CD14-positive monocyte (primary cell): ENCODE measurements around the gene BRCA2. TPM values are rescaled to one million over a fixed set of nuclear protein-coding genes. Genes with fewer than 3 reads are reported as not detected.

Source experiments
- DNase-seq, 3 donors: peaks; one replicate each; pipeline ENCODE4 v3.0.0-alpha.2; 2011 to 2022
- H2AFZ ChIP-seq: 2 replicates; pipeline ENCODE4 v1.6.0; 2012; ENCODE audit warnings: mild to moderate bottlenecking, low read depth, low read length, inconsistent platforms; ENCODE audit not compliant: insufficient read depth, poor library complexity, severe bottlenecking
- H3K27ac ChIP-seq, 2 donors: 1 replicate in 1 of 2; 2 replicates in 1 of 2; pipeline ENCODE4 v1.5.1; 2012 to 2013; ENCODE audit warnings: low read length in 2 of 2, control low read depth in 1 of 2, inconsistent platforms in 1 of 2, low read depth in 1 of 2, mild to moderate bottlenecking in 1 of 2
- H3K27me3 ChIP-seq, 2 donors: one replicate each; pipeline versions ENCODE4 v1.6.0 to v1.6.1; 2011 to 2013; ENCODE audit warnings: low read length in 2 of 2; ENCODE audit not compliant: control insufficient read depth in 2 of 2, insufficient read depth in 2 of 2
- H3K36me3 ChIP-seq, 2 donors: replicated peaks in 1 of 2; 1 replicate in 1 of 2; 2 replicates in 1 of 2; pipeline versions ENCODE4 v1.5.1 to v1.6.1; 2012 to 2013; ENCODE audit warnings: low read length in 2 of 2, control low read depth in 1 of 2, inconsistent platforms in 1 of 2, mild to moderate bottlenecking in 1 of 2; ENCODE audit not compliant: insufficient read depth in 2 of 2, control insufficient read depth in 1 of 2
- H3K4me1 ChIP-seq, 2 donors: 1 replicate in 1 of 2; 2 replicates in 1 of 2; pipeline versions ENCODE4 v1.5.1 to v1.6.1; 2012 to 2013; ENCODE audit warnings: low read length in 2 of 2, control low read depth in 1 of 2, inconsistent platforms in 1 of 2, mild to moderate bottlenecking in 1 of 2, moderate library complexity in 1 of 2; ENCODE audit not compliant: insufficient read depth in 2 of 2, control insufficient read depth in 1 of 2
- H3K4me2 ChIP-seq: replicated peaks from 2 replicates; pipeline ENCODE3; 2012; ENCODE audit warnings: low read length, moderate library complexity, mild to moderate bottlenecking; ENCODE audit not compliant: poor library complexity, severe bottlenecking; ENCODE audit errors: extremely low read depth
- H3K4me3 ChIP-seq, 3 experiments: fragments of 200-600 bp in 1 of 3; sonication (generic) in 1 of 3; replicated peaks in 1 of 3; 1 replicate in 2 of 3; 2 replicates in 1 of 3; pipeline ENCODE4 v1.5.1; 2011 to 2013; ENCODE audit warnings: low read length in 3 of 3, mild to moderate bottlenecking in 3 of 3, control low read depth in 2 of 3, low read depth in 2 of 3, inconsistent platforms in 1 of 3, moderate library complexity in 1 of 3
- H3K79me2 ChIP-seq: 2 replicates; pipeline ENCODE4 v1.6.0; 2012; ENCODE audit warnings: mild to moderate bottlenecking, control low read depth, inconsistent platforms, low read length, moderate library complexity; ENCODE audit not compliant: insufficient read depth
- H3K9ac ChIP-seq: 2 replicates; pipeline ENCODE4 v1.6.0; 2017; ENCODE audit warnings: low read length, mild to moderate bottlenecking; ENCODE audit not compliant: insufficient read depth, poor library complexity, severe bottlenecking
- H3K9me3 ChIP-seq, 2 donors: replicated peaks in 1 of 2; 1 replicate in 1 of 2; 2 replicates in 1 of 2; pipeline versions ENCODE4 v1.5.1 to v1.6.1; 2012 to 2013; ENCODE audit warnings: low read length in 2 of 2, control low read depth in 1 of 2; ENCODE audit not compliant: control insufficient read depth in 1 of 2, insufficient read depth in 1 of 2
- H4K20me1 ChIP-seq: 2 replicates; pipeline ENCODE4 v1.6.0; 2012; ENCODE audit warnings: mild to moderate bottlenecking, low read length, control low read depth, moderate library complexity; ENCODE audit not compliant: insufficient read depth
- H3K27ac Mint-ChIP-seq, 7 donors: one replicate each; pipeline ENCODE4 v1.8.0; 2020; ENCODE audit warnings: mild to moderate bottlenecking in 7 of 7, mixed read lengths in 7 of 7, moderate library complexity in 6 of 7, inconsistent platforms in 2 of 7
- H3K27me3 Mint-ChIP-seq, 3 donors: one replicate each; pipeline ENCODE4 v1.8.0; 2021 to 2022; ENCODE audit warnings: low read depth in 3 of 3, mild to moderate bottlenecking in 3 of 3, mixed read lengths in 3 of 3, moderate library complexity in 3 of 3, inconsistent platforms in 1 of 3
- H3K36me3 Mint-ChIP-seq, 2 donors: one replicate each; pipeline ENCODE4 v1.8.0; 2020; ENCODE audit warnings: mixed read lengths in 2 of 2, inconsistent platforms in 1 of 2, mild to moderate bottlenecking in 1 of 2
- H3K4me1 Mint-ChIP-seq: one replicate; pipeline ENCODE4 v1.8.0; 2020; ENCODE audit warnings: mild to moderate bottlenecking, mixed read lengths
- H3K4me3 Mint-ChIP-seq, 2 donors: one replicate each; pipeline ENCODE4 v1.8.0; 2020; ENCODE audit warnings: mild to moderate bottlenecking in 2 of 2, mixed read lengths in 2 of 2, moderate library complexity in 1 of 2
- H3K9me3 Mint-ChIP-seq, 7 donors: one replicate each; pipeline ENCODE4 v1.8.0; 2020 to 2022; ENCODE audit warnings: mixed read lengths in 7 of 7, mild to moderate bottlenecking in 6 of 7, moderate library complexity in 6 of 7, inconsistent platforms in 2 of 7
- WGBS: methylation state at CpG from one replicate; pipeline ENCODE4 v1.1.5; 2013; ENCODE audit warnings: missing lambda C conversion rate; ENCODE audit not compliant: insufficient coverage; 5-methylcytosine and 5-hydroxymethylcytosine counted together
- intact Hi-C, 2 donors: fragments of 100-400 bp; cut with micrococcal nuclease; formaldehyde crosslinking; loops; one replicate each; pipeline versions ENCODE4 v1.15.0 to v1.15.1; 2023
- polyA plus RNA-seq, 3 donors: library from polyadenylated mRNA; depleted of rRNA in 1 of 3; unstranded in 2 of 3; stranded (reverse) in 1 of 3; fragments of 300-500 nt in 2 of 3; fragments of >200 nt in 1 of 3; fragmentation: Illumina TruSeq in 2 of 3; gene quantifications; 1 replicate in 2 of 3; 2 replicates in 1 of 3; pipeline ENCODE4 v1.2.3, GENCODE V29; 2012 to 2021
- TF ChIP-seq, protein P1 (sequence below): fragments of 200-600 bp; IDR thresholded peaks from one replicate; pipeline ENCODE4 v1.8.0; 2022; ENCODE audit warnings: antibody characterized with exemption, mild to moderate bottlenecking

The BRCA2 gene
- polyA plus RNA-seq, 3 donors = 0.32 to 0.36 (median 0.36) TPM

DNA sequence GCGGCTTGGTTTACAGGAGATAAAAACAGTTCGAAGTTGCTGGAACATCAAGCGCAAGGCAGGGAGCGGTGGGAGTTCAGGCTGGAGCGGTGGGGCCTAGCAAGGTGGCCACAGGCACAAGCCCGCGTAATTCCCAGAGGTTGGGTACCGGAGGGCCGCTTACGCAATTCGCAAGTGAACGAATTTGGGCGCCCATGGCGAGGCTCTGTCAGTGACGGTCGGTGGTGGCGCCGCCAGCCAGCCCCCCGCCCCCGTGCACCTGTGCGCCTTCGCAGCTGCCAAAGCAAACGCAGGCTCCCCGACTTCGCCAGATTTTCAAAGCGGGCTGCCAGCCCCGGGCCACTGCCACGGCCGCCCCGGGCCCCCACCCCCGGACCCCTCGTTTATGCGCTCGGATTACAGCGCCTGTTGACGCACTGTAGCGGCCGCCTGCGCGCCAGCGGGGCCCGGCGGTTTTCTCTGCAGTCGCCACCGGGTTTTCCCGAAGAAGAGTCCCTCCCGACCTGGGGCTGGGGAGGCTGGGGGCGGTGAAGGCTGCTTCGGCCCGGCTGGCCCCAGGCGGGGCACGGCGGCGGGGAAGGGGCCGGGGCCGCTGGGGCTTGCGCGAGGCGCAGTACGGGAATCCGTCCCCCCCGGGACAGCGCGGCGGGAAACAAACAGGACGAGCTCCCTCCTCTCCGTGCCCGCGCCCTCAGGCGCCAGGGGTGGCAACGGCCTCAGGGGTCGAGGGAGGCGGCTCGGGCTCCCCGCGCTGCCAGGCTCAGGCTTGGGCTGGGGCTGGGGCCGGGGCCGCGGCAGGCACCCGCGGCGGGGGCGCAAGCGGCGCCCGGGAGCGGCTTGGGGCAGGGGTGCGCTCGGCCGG, 111.9 kb downstream of the BRCA2 start:
- Histone ChIP-seq H2AFZ (peak overlapping the region; percentile 80), H3K36me3 (peaks cover 0 to 7% of the 10 kb centered on the region in 2 donors), H3K9me3 (no peaks in the 10 kb centered on the region), H3K79me2 (peaks cover 54% of the 10 kb centered on the region), H3K27me3 (no peaks in the 10 kb centered on the region), H3K4me2 (peak overlapping the region; percentile 88), H3K27ac (peak overlapping the region; percentile 95 to 96), H3K4me3 (peak overlapping the region; percentile 70 to 100 (median 81)), H4K20me1 (peaks cover 31% of the 10 kb centered on the region), H3K9ac (peak overlapping the region; percentile 93), H3K4me1 (peaks cover 44 to 52% of the 10 kb centered on the region in 2 donors)
- peaks cover 0 to 3% (median 0%) of the 10 kb centered on the region in 7 donors for H3K9me3 Mint-ChIP-seq
- WGBS = under 1% methylated on average over 89 of the region's 90 CpGs
- peaks cover 0 to 3% (median 2%) of the 10 kb centered on the region in 3 donors for H3K27me3 Mint-ChIP-seq
- TF ChIP-seq, protein P1, sequence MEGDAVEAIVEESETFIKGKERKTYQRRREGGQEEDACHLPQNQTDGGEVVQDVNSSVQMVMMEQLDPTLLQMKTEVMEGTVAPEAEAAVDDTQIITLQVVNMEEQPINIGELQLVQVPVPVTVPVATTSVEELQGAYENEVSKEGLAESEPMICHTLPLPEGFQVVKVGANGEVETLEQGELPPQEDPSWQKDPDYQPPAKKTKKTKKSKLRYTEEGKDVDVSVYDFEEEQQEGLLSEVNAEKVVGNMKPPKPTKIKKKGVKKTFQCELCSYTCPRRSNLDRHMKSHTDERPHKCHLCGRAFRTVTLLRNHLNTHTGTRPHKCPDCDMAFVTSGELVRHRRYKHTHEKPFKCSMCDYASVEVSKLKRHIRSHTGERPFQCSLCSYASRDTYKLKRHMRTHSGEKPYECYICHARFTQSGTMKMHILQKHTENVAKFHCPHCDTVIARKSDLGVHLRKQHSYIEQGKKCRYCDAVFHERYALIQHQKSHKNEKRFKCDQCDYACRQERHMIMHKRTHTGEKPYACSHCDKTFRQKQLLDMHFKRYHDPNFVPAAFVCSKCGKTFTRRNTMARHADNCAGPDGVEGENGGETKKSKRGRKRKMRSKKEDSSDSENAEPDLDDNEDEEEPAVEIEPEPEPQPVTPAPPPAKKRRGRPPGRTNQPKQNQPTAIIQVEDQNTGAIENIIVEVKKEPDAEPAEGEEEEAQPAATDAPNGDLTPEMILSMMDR = no peak
- DNase-seq = peak in 2 of 3 donors; percentile 21 to 51
- intact Hi-C loops = loop anchor here (5.0 to 10.0 kb wide), 3 partner anchors 110 to 115 kb away; partner anchors contain the start of genes BRCA2 (in 1 of the 2), N4BP2L2 (in 1 of the 2) and ZAR1L (in 1 of the 2)
- peaks cover 11 to 13% of the 10 kb centered on the region in 2 donors for H3K36me3 Mint-ChIP-seq
- H3K27ac Mint-ChIP-seq = peak overlapping the region; percentile 97 to 99 (median 98)
- peak overlapping the region; percentile 96 to 97 for H3K4me3 Mint-ChIP-seq
- H3K4me1 Mint-ChIP-seq = peaks cover 49% of the 10 kb centered on the region

DNA sequence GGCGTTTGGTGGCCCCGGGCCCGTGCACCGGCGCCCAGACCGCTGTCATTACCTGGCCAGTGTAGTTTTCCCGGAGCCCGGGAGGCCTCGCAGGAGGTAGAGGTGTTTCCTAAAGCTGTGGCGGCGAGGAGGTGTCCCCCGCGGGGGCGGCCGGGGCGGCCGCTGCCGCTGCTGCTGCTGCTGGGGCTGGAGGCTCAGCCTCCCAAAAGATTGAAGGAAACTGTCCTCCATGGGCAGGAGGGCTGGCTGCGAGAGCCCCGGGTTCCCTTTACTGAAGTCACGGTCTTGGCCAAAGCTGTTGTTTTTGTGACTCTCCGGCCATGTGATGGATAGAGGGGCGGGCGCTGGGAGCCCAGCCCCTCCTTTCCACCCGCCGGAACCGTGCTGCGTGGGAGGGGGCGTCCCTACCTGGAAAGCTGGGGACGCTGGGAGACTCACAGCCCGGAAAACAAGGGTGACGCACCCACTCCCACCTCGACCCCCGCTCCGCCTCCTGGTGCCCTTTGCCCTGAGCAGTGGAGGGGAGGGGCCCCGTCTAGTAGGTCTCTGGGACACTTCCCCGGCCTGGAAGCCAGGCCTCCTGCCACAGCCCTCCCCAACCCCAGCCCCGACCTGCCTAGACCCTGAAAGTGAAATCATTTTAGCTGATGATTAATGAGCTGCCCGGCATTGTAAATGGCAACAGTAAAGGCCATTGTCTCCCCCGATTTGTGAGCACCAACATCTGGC, 112.7 kb downstream of the BRCA2 start, which contains the start of gene N4BP2L1:
N4BP2L1 (minus strand) TSS at position 279 of the 729 bp plus-strand sequence; CDS start at position 231, 48 bp downstream.
- TF ChIP-seq, protein P1 = no peak
- H3K4me1 ChIP-seq = peaks cover 44 to 52% of the 10 kb centered on the region in 2 donors
- peaks cover 0 to 3% (median 0%) of the 10 kb centered on the region in 7 donors for H3K9me3 Mint-ChIP-seq
- under 1% methylated on average over 29 of the region's 40 CpGs for WGBS
- intact Hi-C loops = loop anchor here (5.0 to 10.0 kb wide), 3 partner anchors 109 to 116 kb away; partner anchors contain the start of genes BRCA2 (in 1 of the 2), N4BP2L2 (in 1 of the 2) and ZAR1L (in 1 of the 2)
- peak within 1 kb of the TSS; percentile 88 for H3K4me2 ChIP-seq
- peak within 1 kb of the TSS; percentile 70 to 100 (median 81) for H3K4me3 ChIP-seq
- H3K27me3 ChIP-seq = no peaks in the 10 kb centered on the region
- peaks cover 10% of the 10 kb centered on the region in 2 donors for H3K36me3 Mint-ChIP-seq
- peak within 1 kb of the TSS; percentile 80 for H2AFZ ChIP-seq
- DNase-seq = peak; percentile 67 to 86 (median 77)
- H3K27ac ChIP-seq = peak within 1 kb of the TSS; percentile 95 to 96
- peak within 1 kb of the TSS; percentile 96 to 97 for H3K4me3 Mint-ChIP-seq
- H3K27me3 Mint-ChIP-seq = peaks cover 0 to 3% (median 2%) of the 10 kb centered on the region in 3 donors
- H3K36me3 ChIP-seq = no peaks in the 10 kb centered on the region
- peaks cover 49% of the 10 kb centered on the region for H3K4me1 Mint-ChIP-seq
- no peaks in the 10 kb centered on the region for H3K9me3 ChIP-seq
- peak within 1 kb of the TSS; percentile 99 to 100 (median 99) for H3K27ac Mint-ChIP-seq
- peaks cover 23% of the 10 kb centered on the region for H4K20me1 ChIP-seq
- H3K79me2 ChIP-seq = peaks cover 46% of the 10 kb centered on the region
- peak within 1 kb of the TSS; percentile 93 for H3K9ac ChIP-seq
